Measurements from ENCODE around the gene PTCH2.

DNA sequence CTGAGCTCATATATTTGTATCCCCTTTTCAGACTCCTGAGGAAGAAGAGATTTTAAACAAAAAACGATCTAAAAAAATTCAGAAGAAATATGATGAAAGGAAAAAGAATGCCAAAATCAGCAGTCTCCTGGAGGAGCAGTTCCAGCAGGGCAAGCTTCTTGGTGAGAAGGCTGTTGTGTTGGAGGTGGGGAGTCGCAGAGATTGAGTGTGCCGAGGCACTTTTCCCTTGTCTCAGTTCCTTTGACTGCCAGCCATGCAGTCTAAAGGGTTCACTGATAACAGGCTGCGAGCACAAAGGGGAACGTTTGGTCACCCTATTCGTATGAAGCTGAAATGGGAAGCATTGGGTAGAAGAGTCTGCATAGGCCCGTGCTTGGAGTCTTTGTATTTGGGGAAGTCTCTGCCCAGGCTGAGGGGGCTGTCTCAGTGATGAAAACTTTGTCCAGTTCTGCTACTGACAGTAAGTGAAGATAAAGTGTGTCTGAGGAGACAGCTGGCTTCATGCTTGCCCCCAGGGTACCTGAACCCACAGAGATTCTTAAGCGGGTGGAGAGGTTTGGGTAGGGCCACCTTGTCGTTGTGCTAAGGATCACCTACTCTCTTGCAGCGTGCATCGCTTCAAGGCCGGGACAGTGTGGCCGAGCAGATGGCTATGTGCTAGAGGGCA, 65.0 kb downstream of the PTCH2 start:
- TF ChIP-seq POLR2A (IDR thresholded peaks at IDR 0.05; ENCODE audit: low read depth, low read length) (0 out of 2 replicates have a peak, but pooled peaks have one; percentile 36), SPI1 (IDR thresholded peaks at IDR 0.05; ENCODE audit: low read depth, low read length) (no peak), POLR2AphosphoS5 (IDR thresholded peaks at IDR 0.05; ENCODE audit: low read depth, low read length) (0 out of 2 replicates have a peak, but pooled peaks have one; percentile 15)

All from GM12891 (cell line).